GM21390 (cell line): ENCODE measurements around the gene BTBD1.
"Not testable (repeated sequence)": the region's sequence is repeated elsewhere in the genome, so short reads cannot be mapped to it uniquely, and the experiment has no call there.

Source experiments
- ATAC-seq: cut with Tn5 transposase; IDR thresholded peaks from one replicate; pipeline ENCODE4 v1.9.1; 2021; ENCODE audit not compliant: unreplicated experiment

BTBD1 gene

GRCh38 chr15:83062768-83063180 lies 4.3 kb downstream of the BTBD1 start:
- peak; percentile 35 for ATAC-seq

GRCh38 chr15:83061680-83062079 lies 5.4 kb downstream of the BTBD1 start:
- ATAC-seq = no peak

- ATAC-seq = no peak
Observed at GRCh38 chr15:83057696-83058376, 9.2 kb downstream of the BTBD1 start.

- no peak for ATAC-seq
Observed at GRCh38 chr15:83057002-83057401, 10.1 kb downstream of the BTBD1 start.

- ATAC-seq = no peak
Observed at GRCh38 chr15:83053151-83053550, 13.9 kb downstream of the BTBD1 start.

GRCh38 chr15:83046558-83047127 lies 20.4 kb downstream of the BTBD1 start:
- ATAC-seq = no peak

GRCh38 chr15:83044156-83044555 lies 22.9 kb downstream of the BTBD1 start:
- no peak for ATAC-seq

- ATAC-seq = no peak
Observed at GRCh38 chr15:83039206-83039605, 27.8 kb downstream of the BTBD1 start.

- no peak for ATAC-seq
Observed at GRCh38 chr15:83036253-83036652, 30.8 kb downstream of the BTBD1 start.

- ATAC-seq = not testable (repeated sequence)
Observed at GRCh38 chr15:83031234-83031633, 35.8 kb downstream of the BTBD1 start.

GRCh38 chr15:83030021-83030420 lies 37.0 kb downstream of the BTBD1 start:
- no peak for ATAC-seq

- no peak for ATAC-seq
Observed at GRCh38 chr15:83018436-83018835, 48.6 kb downstream of the BTBD1 start.

GRCh38 chr15:83016906-83017305 lies 50.1 kb downstream of the BTBD1 start:
- no peak for ATAC-seq

GRCh38 chr15:83015361-83015760 lies 51.7 kb downstream of the BTBD1 start:
- ATAC-seq = no peak

GRCh38 chr15:83014205-83014653 lies 52.8 kb downstream of the BTBD1 start:
- ATAC-seq = no peak

GRCh38 chr15:83012636-83013035 lies 54.4 kb downstream of the BTBD1 start:
- ATAC-seq = no peak

- ATAC-seq = no peak
Observed at GRCh38 chr15:83012076-83012426, 55.0 kb downstream of the BTBD1 start.

- peak; percentile 88 for ATAC-seq
Observed at GRCh38 chr15:83011271-83012075, 55.6 kb downstream of the BTBD1 start, which contains the start of gene C15orf40. Gene C15orf40 (minus strand): TSS chr15:83011639. CDS start chr15:83011607, 32 bp downstream.

- ATAC-seq = peak; percentile 62
Observed at GRCh38 chr15:83010709-83011270, 56.3 kb downstream of the BTBD1 start.

GRCh38 chr15:83000672-83001031 lies 66.4 kb downstream of the BTBD1 start:
- ATAC-seq = not testable (repeated sequence)

GRCh38 chr15:82999905-83000671 lies 67.0 kb downstream of the BTBD1 start:
- ATAC-seq = peak; percentile 74
